Measurements from ENCODE around the gene ZNF695.

The ZNF695 gene

GRCh38 chr1:246987083-246987690 is 20.7 kb downstream of the ZNF695 start:
- H3K36me3 ChIP-seq (ENCODE audit: low read length): peaks cover 11% of the 10 kb centered on the region
- no peak overlapping the region for H3K4me3 ChIP-seq (ENCODE audit: insufficient read depth, low read length, poor library complexity, severe bottlenecking)
- no peak overlapping the region for H3K4me2 ChIP-seq (ENCODE audit: low read depth, low read length, poor library complexity, severe bottlenecking)
- H3K9ac ChIP-seq (ENCODE audit: low read length): no peak overlapping the region
- no peak overlapping the region for H2AFZ ChIP-seq (ENCODE audit: low read depth, low read length, severe bottlenecking)
- H3K9me3 ChIP-seq (ENCODE audit: insufficient read depth, low read length): peaks cover 35% of the 10 kb centered on the region; the same call in 1 of the 2 replicates
- H3K27ac ChIP-seq (ENCODE audit: low read depth, low read length): no peak overlapping the region
- TF ChIP-seq CTCF (IDR thresholded peaks at IDR 0.05; ENCODE audit: insufficient read depth, low read length, poor library complexity, severe bottlenecking): no peak
- no peak for TF ChIP-seq EZH2phosphoT487 (conservative IDR thresholded peaks at IDR 0.05; ENCODE audit: low read length)
- H3K27me3 ChIP-seq (ENCODE audit: low read length): no peaks in the 10 kb centered on the region
- H4K20me1 ChIP-seq (ENCODE audit: low read depth, low read length): no peaks in the 10 kb centered on the region
- no peaks in the 10 kb centered on the region for H3K9me2 ChIP-seq (replicated peaks; ENCODE audit: insufficient read depth, low read length)
- no peaks in the 10 kb centered on the region for H3K79me2 ChIP-seq (ENCODE audit: insufficient read depth, low read length)
- no peaks in the 10 kb centered on the region for H3F3A ChIP-seq (ENCODE audit: insufficient read depth)

GRCh38 chr1:246978785-246979184 is 29.1 kb downstream of the ZNF695 start:
- Histone ChIP-seq H3K27ac (ENCODE audit: low read depth, low read length) (no peak overlapping the region), H3K4me2 (ENCODE audit: low read depth, low read length, poor library complexity, severe bottlenecking) (no peak overlapping the region), H3K79me2 (ENCODE audit: insufficient read depth, low read length) (no peaks in the 10 kb centered on the region), H3F3A (ENCODE audit: insufficient read depth) (no peaks in the 10 kb centered on the region), H3K4me3 (ENCODE audit: insufficient read depth, low read length, poor library complexity, severe bottlenecking) (no peak overlapping the region), H3K9me2 (replicated peaks; ENCODE audit: insufficient read depth, low read length) (no peaks in the 10 kb centered on the region), H3K36me3 (ENCODE audit: low read length) (no peaks in the 10 kb centered on the region), H3K9me3 (ENCODE audit: insufficient read depth, low read length) (no peaks in the 10 kb centered on the region), H4K20me1 (ENCODE audit: low read depth, low read length) (no peaks in the 10 kb centered on the region), H2AFZ (ENCODE audit: low read depth, low read length, severe bottlenecking) (no peak overlapping the region), H3K27me3 (ENCODE audit: low read length) (no peaks in the 10 kb centered on the region), H3K9ac (ENCODE audit: low read length) (no peak overlapping the region)
- TF ChIP-seq EZH2phosphoT487 (conservative IDR thresholded peaks at IDR 0.05; ENCODE audit: low read length) (no peak), CTCF (IDR thresholded peaks at IDR 0.05; ENCODE audit: insufficient read depth, low read length, poor library complexity, severe bottlenecking) (no peak)

GRCh38 chr1:246978281-246978680 is 29.6 kb downstream of the ZNF695 start:
- Histone ChIP-seq H3K9me3 (ENCODE audit: insufficient read depth, low read length) (no peaks in the 10 kb centered on the region), H3F3A (ENCODE audit: insufficient read depth) (no peaks in the 10 kb centered on the region), H3K9ac (ENCODE audit: low read length) (no peak overlapping the region), H3K4me2 (ENCODE audit: low read depth, low read length, poor library complexity, severe bottlenecking) (no peak overlapping the region), H3K27me3 (ENCODE audit: low read length) (no peaks in the 10 kb centered on the region), H4K20me1 (ENCODE audit: low read depth, low read length) (no peaks in the 10 kb centered on the region), H3K27ac (ENCODE audit: low read depth, low read length) (no peak overlapping the region), H3K4me3 (ENCODE audit: insufficient read depth, low read length, poor library complexity, severe bottlenecking) (no peak overlapping the region), H3K9me2 (replicated peaks; ENCODE audit: insufficient read depth, low read length) (no peaks in the 10 kb centered on the region), H3K79me2 (ENCODE audit: insufficient read depth, low read length) (no peaks in the 10 kb centered on the region), H2AFZ (ENCODE audit: low read depth, low read length, severe bottlenecking) (no peak overlapping the region), H3K36me3 (ENCODE audit: low read length) (no peaks in the 10 kb centered on the region)
- no peak for TF ChIP-seq CTCF (IDR thresholded peaks at IDR 0.05; ENCODE audit: insufficient read depth, low read length, poor library complexity, severe bottlenecking)
- TF ChIP-seq EZH2phosphoT487 (conservative IDR thresholded peaks at IDR 0.05; ENCODE audit: low read length): no peak

Measured in SU-DHL-6 (cell line).